Measurements from ENCODE around the gene ELL2.

- TF ChIP-seq MYC (IDR thresholded peaks at IDR 0.05; ENCODE audit: low read depth, low read length) (no peak), POLR2A (IDR thresholded peaks at IDR 0.05; ENCODE audit: extremely low read depth, insufficient read length) (no peak)
- TF ChIP-seq, protein P1, sequence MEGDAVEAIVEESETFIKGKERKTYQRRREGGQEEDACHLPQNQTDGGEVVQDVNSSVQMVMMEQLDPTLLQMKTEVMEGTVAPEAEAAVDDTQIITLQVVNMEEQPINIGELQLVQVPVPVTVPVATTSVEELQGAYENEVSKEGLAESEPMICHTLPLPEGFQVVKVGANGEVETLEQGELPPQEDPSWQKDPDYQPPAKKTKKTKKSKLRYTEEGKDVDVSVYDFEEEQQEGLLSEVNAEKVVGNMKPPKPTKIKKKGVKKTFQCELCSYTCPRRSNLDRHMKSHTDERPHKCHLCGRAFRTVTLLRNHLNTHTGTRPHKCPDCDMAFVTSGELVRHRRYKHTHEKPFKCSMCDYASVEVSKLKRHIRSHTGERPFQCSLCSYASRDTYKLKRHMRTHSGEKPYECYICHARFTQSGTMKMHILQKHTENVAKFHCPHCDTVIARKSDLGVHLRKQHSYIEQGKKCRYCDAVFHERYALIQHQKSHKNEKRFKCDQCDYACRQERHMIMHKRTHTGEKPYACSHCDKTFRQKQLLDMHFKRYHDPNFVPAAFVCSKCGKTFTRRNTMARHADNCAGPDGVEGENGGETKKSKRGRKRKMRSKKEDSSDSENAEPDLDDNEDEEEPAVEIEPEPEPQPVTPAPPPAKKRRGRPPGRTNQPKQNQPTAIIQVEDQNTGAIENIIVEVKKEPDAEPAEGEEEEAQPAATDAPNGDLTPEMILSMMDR (IDR thresholded peaks at IDR 0.05; ENCODE audit: low read depth, low read length) = no peak
Observed at GRCh38 chr5:95916687-95917085, 45.0 kb downstream of the ELL2 start.

Data from NB4 (cell line).